Limb (tissue), 2 donors: ENCODE results near the gene ITGB5.
"Not testable (repeated sequence)": the region's sequence is repeated elsewhere in the genome, so short reads cannot be mapped to it uniquely, and the experiment has no call there.

ENCODE experiments used
- DNase-seq, 2 donors: peaks; one replicate each; pipeline ENCODE4 v3.0.0-alpha.2; 2016; ENCODE audit errors: extremely low spot score in 2 of 2

Gene ITGB5

DNA sequence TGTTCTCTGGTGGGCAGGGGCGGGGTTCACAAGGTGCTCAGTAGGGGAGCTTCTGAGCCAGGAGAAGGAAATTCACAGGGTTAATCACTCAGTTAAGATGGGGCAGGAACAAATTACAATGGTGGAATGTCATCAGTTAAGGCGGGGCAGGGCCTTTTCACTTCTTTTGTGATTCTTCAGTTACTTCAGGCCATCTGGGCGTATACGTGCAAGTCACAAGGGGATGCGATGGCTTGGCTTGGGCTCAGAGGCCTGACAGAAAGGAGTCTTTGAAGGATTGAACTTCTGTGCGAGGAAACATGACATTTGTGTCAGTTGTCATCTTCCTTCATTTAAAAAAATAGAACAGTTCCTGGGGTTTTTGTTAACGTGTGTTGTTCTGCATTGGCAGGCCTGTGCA lies 129.2 kb downstream of the ITGB5 start:
- DNase-seq = not testable (repeated sequence)

DNA sequence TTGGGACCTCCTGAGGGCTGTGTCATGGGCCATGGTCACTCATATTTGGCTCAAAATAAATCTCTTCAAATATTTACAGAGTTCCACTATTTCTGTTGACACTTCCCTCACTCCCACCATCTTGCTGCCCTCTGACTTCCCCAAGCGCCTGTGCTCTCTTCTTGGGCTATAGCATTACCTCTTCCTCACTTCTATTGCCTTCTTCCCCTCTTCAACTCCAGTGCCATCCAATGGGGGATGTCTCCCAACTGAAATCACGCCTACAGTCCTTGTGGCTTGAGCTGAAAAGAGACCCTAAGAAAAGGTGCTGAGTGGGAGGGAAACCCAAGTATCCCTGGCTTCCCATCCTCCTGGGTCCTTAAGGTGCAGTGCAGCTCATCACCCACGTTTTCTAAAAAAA lies 135.1 kb downstream of the ITGB5 start:
- no peak for DNase-seq

DNA sequence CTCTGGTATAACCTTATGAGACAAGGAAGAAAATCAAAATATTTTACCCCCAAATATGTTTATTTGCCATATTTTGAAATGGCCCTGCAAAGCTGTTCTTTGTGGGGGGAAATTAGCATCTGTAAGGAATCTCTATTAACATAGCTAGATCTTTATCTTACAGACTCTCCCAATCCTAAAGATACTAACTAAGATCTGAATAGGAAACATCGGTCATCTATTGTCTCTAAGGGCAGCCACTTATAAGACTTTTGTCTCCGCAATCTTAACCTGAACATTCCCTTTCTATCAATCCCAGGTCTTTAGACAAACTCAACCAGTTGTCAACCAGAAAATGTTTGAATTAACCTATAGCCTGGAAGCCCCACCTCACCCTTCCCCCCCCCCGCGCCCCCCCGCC lies 135.7 kb downstream of the ITGB5 start:
- DNase-seq = no peak

- not testable (repeated sequence) for DNase-seq
These were observed 137.3 kb downstream of the ITGB5 start for GRCh38 chr3:124749877-124750276.

GRCh38 chr3:124748560-124749198 lies 138.5 kb downstream of the ITGB5 start:
- no peak for DNase-seq

- no peak for DNase-seq
These were observed 139.8 kb downstream of the ITGB5 start for GRCh38 chr3:124747111-124747981.

DNA sequence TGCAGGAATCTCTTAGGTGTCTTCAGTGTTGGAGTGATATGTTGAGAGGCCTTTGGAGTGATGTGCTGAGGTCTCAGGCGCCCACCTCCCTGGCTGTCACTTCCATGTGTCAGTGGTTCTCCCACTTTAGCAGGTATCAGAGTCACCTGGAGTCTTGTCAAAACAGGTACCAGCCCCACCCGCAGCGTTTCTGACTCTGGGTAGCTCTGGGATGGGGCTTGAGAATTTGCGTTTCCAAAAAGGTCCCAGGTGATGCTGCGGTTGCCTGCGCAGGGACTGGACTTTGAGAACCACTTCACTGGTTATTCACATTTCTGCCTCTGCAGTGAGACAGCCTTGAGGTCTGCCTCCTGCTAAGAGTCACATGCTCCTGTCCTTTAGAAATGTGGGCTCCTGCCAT lies 141.4 kb downstream of the ITGB5 start:
- no peak for DNase-seq

DNA sequence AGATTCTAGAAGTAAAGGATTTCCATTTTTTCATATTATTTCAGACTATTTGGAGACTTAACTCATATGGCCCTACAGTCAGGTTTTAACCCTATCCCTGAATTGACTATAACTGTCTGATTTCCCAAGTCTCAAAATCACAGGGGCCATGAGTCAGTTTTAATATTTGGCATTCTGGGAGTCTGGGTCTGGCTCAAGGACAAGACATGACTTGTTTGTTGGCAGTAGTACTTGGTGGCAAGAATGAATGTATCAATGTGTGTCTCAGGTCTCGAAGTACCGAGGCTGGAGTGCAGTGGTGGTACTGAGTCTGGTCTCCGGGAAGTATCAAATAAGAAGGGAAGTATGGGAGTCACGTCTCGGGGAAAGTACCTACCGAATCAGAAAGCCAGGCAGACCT lies 146.1 kb downstream of the ITGB5 start:
- no peak for DNase-seq

- DNase-seq = no peak
These were observed 155.4 kb downstream of the ITGB5 start for GRCh38 chr3:124731760-124732159.

DNA sequence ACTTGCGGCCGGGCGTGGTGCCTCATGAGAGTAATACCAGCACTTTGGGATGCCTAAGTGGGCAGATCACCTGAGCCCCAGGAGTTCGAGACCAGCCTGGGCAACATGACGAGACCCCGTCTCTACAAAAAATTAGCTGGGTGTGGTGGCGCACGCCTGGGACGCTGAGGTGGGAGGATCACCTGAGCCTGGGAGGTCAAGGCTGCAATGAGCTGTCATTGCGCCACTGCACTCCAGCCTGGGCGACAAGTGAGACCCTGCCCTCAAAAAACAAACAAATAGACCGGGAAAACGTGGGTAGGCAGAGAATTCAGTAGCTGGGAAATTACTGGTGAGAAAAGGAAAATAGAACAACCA lies 156.2 kb downstream of the ITGB5 start:
- no peak for DNase-seq

- peak; percentile 92 to 94 for DNase-seq
These were observed 156.8 kb downstream of the ITGB5 start, which contains the start of gene UMPS for GRCh38 chr3:124730129-124730940. UMPS (plus strand) TSS chr3:124730452; CDS start chr3:124730472, 20 bp downstream.

GRCh38 chr3:124722589-124722988 lies 164.6 kb downstream of the ITGB5 start:
- no peak for DNase-seq

- peak in 1 of 2 donors; percentile 33 for DNase-seq
These were observed 172.8 kb downstream of the ITGB5 start for GRCh38 chr3:124714223-124714853.
